IPS-18a (cell line): ENCODE results near the gene MPHOSPH6.
"Not testable (repeated sequence)": the region's sequence is repeated elsewhere in the genome, so short reads cannot be mapped to it uniquely, and the experiment has no call there.

Experiments
- H3K27ac ChIP-seq: one replicate; pipeline ENCODE4 v1.5.1; 2013; ENCODE audit warnings: low read length
- H3K27me3 ChIP-seq: one replicate; pipeline ENCODE4 v1.6.1; 2013; ENCODE audit warnings: mild to moderate bottlenecking, low read length; ENCODE audit not compliant: control insufficient read depth, insufficient read depth
- H3K36me3 ChIP-seq: one replicate; pipeline ENCODE4 v1.6.1; 2013; ENCODE audit warnings: low read depth, low read length; ENCODE audit not compliant: control insufficient read depth
- H3K4me1 ChIP-seq: one replicate; pipeline ENCODE4 v1.6.1; 2013; ENCODE audit warnings: low read depth, low read length; ENCODE audit not compliant: control insufficient read depth
- H3K4me3 ChIP-seq: one replicate; pipeline ENCODE4 v1.5.1; 2013; ENCODE audit warnings: low read length
- H3K9ac ChIP-seq: one replicate; pipeline ENCODE4 v1.6.1; 2013; ENCODE audit warnings: mild to moderate bottlenecking, low read length, moderate library complexity
- H3K9me3 ChIP-seq: one replicate; pipeline ENCODE4 v1.6.1; 2013; ENCODE audit warnings: low read depth, low read length; ENCODE audit not compliant: control insufficient read depth

The MPHOSPH6 gene

DNA sequence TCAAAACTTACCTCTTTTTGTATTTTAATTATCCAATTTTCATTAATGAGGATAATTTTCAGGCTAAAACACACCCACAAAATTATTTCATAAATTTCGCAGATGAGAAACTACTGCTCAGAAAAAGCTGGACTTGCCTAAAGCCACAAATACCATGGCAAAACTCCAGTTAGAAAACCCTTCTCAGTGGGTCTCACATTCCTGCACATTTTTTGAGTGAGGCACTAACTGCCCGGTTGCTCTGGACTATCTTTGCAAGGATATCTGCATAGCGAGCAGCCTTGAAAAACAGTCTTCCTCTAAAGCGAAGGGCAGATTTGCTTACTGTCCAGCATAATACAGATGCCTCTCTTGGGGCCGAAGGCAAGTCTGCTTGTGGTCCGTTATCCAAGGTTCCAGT lies 9.8 kb downstream of the MPHOSPH6 start:
- Histone ChIP-seq H3K4me1 (no peaks in the 10 kb centered on the region), H3K9me3 (no peaks in the 10 kb centered on the region), H3K4me3 (no peak overlapping the region), H3K36me3 (peaks cover 54% of the 10 kb centered on the region), H3K27ac (no peak overlapping the region), H3K27me3 (no peaks in the 10 kb centered on the region), H3K9ac (no peak overlapping the region)

GRCh38 chr16:82157836-82158235 lies 12.2 kb downstream of the MPHOSPH6 start:
- Histone ChIP-seq H3K4me3 (no peak overlapping the region), H3K9me3 (no peaks in the 10 kb centered on the region), H3K4me1 (no peaks in the 10 kb centered on the region), H3K36me3 (peaks cover 40% of the 10 kb centered on the region), H3K27ac (no peak overlapping the region), H3K9ac (no peak overlapping the region), H3K27me3 (no peaks in the 10 kb centered on the region)

GRCh38 chr16:82157534-82157812 lies 12.6 kb downstream of the MPHOSPH6 start:
- peaks cover 36% of the 10 kb centered on the region for H3K36me3 ChIP-seq
- H3K27me3 ChIP-seq, result no peaks in the 10 kb centered on the region
- no peak overlapping the region for H3K4me3 ChIP-seq
- no peak overlapping the region for H3K27ac ChIP-seq
- no peaks in the 10 kb centered on the region for H3K4me1 ChIP-seq
- no peak overlapping the region for H3K9ac ChIP-seq
- no peaks in the 10 kb centered on the region for H3K9me3 ChIP-seq

DNA sequence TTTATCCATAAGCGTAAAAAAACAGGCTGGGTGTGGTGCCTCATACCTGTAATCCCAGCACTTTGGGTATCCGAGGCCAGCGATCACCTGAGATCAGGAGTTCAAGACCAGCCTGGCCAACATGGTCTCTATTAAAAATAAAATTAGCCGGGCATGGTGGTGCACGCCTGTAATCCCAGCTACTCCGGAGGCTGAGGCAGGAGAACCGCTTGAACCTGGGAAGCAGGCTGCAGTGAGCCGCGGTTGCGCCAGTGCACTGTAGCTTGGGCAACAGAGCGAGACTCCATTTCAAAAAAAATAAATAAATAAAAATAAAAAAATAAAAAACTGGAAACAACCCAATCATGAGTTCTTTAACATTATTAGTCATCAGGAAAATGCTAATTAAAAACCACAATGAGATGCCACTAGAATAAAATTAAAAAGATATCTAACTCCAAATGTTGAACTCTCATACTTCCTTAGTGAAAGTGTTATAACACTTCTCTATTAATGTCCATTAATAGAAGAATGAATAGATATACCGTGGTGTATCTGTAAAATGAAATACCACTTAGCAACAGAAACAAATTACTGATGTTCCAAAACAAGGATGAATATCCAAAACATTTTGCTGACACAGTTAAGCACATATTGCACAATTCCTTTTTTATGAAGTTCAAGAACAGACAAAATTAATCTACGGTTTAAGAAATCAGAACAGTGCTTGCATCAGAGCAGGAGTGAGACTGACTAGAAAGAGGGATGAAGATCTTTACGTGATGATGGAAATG lies 13.1 kb downstream of the MPHOSPH6 start:
- Histone ChIP-seq H3K36me3 (peaks cover 31% of the 10 kb centered on the region), H3K9me3 (no peaks in the 10 kb centered on the region), H3K4me1 (no peaks in the 10 kb centered on the region), H3K27ac (no peak overlapping the region), H3K27me3 (no peaks in the 10 kb centered on the region), H3K4me3 (no peak overlapping the region), H3K9ac (no peak overlapping the region)

DNA sequence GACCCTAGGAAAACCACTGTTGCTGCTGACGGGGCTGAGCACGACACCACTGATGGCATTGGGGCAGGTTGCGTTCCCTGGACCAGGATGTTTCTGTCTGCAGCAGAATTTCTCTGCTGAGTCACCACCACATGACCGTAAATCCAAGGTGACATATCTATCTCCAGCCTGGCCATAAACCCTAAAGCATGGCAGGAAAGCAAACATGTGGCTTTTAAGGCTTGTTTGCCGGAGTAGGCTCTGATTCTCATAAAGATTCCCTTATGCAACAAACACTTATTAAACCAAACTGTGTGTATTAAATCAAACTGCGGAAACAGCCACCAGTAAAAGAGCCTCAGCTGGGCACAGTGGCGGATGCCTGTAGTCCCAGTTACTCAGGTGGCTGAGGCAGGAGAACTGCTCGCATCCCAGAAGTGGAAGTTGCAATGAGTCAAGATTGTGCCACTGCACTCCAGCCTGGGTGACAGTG lies 17.3 kb downstream of the MPHOSPH6 start:
- H3K4me1 ChIP-seq, result no peaks in the 10 kb centered on the region

GRCh38 chr16:82152196-82152595 lies 17.8 kb downstream of the MPHOSPH6 start:
- Histone ChIP-seq H3K9ac (no peak overlapping the region), H3K36me3 (peaks cover 24% of the 10 kb centered on the region), H3K9me3 (no peaks in the 10 kb centered on the region), H3K27ac (no peak overlapping the region), H3K4me3 (no peak overlapping the region), H3K4me1 (no peaks in the 10 kb centered on the region), H3K27me3 (no peaks in the 10 kb centered on the region)

More for the DNA sequence above, 17.3 kb downstream of the MPHOSPH6 start:
- Histone ChIP-seq H3K9me3 (no peaks in the 10 kb centered on the region), H3K9ac (no peak overlapping the region), H3K36me3 (peaks cover 26% of the 10 kb centered on the region), H3K4me3 (no peak overlapping the region), H3K27me3 (no peaks in the 10 kb centered on the region), H3K27ac (no peak overlapping the region)

GRCh38 chr16:82150549-82150948 lies 19.5 kb downstream of the MPHOSPH6 start:
- Histone ChIP-seq H3K36me3 (peaks cover 30% of the 10 kb centered on the region), H3K9me3 (no peaks in the 10 kb centered on the region), H3K27ac (no peak overlapping the region), H3K4me3 (no peak overlapping the region), H3K9ac (no peak overlapping the region), H3K27me3 (no peaks in the 10 kb centered on the region), H3K4me1 (no peaks in the 10 kb centered on the region)

- H3K27ac ChIP-seq, result no peak overlapping the region
- H3K4me1 ChIP-seq, result no peaks in the 10 kb centered on the region
- H3K9me3 ChIP-seq, result no peaks in the 10 kb centered on the region
- H3K4me3 ChIP-seq, result no peak overlapping the region
- peaks cover 27% of the 10 kb centered on the region for H3K36me3 ChIP-seq
- H3K27me3 ChIP-seq, result no peaks in the 10 kb centered on the region
- H3K9ac ChIP-seq, result no peak overlapping the region
These were observed 20.5 kb downstream of the MPHOSPH6 start for GRCh38 chr16:82149536-82149935.

GRCh38 chr16:82147546-82147945 lies 22.5 kb downstream of the MPHOSPH6 start:
- Histone ChIP-seq H3K36me3 (peaks cover 27% of the 10 kb centered on the region), H3K4me1 (no peaks in the 10 kb centered on the region), H3K4me3 (no peak overlapping the region), H3K9me3 (no peaks in the 10 kb centered on the region), H3K27ac (no peak overlapping the region), H3K9ac (no peak overlapping the region), H3K27me3 (no peaks in the 10 kb centered on the region)

GRCh38 chr16:82146957-82147356 lies 23.1 kb downstream of the MPHOSPH6 start:
- Histone ChIP-seq H3K36me3 (peaks cover 27% of the 10 kb centered on the region), H3K27ac (no peak overlapping the region), H3K4me3 (no peak overlapping the region), H3K9ac (no peak overlapping the region), H3K4me1 (no peaks in the 10 kb centered on the region), H3K27me3 (no peaks in the 10 kb centered on the region), H3K9me3 (no peaks in the 10 kb centered on the region)

DNA sequence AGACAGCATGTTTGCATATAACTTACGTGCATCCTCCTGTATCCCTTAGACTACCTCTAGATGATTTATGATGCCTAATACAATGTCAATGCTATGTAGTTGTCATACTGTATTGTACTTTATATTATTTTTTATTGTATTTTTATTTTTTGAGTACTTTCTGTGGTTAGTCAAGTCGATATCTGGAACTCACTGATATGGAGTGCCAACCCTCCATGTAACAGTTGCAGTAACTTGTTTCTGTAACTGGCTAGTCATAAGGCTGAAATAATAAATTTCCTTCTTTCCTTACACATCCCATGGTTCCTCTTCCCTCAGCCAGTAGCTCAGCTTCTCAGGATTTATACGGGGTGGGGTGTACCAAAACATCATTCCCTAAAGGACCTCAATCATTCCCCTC lies 23.5 kb downstream of the MPHOSPH6 start:
- no peaks in the 10 kb centered on the region for H3K9me3 ChIP-seq
- no peaks in the 10 kb centered on the region for H3K4me1 ChIP-seq
- peaks cover 27% of the 10 kb centered on the region for H3K36me3 ChIP-seq
- no peaks in the 10 kb centered on the region for H3K27me3 ChIP-seq
- no peak overlapping the region for H3K4me3 ChIP-seq
- H3K27ac ChIP-seq, result no peak overlapping the region
- no peak overlapping the region for H3K9ac ChIP-seq

DNA sequence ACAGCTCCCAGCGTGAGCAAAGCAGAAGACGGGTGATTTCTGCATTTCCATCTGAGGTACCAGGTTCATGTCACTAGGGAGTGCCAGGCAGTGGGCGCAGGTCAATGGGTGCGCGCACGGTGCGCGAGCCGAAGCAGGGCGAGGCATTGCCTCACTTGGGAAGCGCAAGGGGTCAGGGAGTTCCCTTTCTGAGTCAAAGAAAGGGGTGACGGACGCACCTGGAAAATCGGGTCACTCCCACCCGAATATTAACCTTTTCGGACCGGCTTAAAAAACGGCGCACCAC lies 30.8 kb downstream of the MPHOSPH6 start:
- not testable (repeated sequence) for H3K27ac ChIP-seq, H3K36me3 ChIP-seq, H3K9me3 ChIP-seq, H3K4me1 ChIP-seq, H3K27me3 ChIP-seq
- Histone ChIP-seq H3K9ac (peak overlapping the region; percentile 32), H3K4me3 (peak overlapping the region; percentile 43)
